ENCODE measurements around the gene DNAH10. TPM values are rescaled to one million over a fixed set of nuclear protein-coding genes. Genes with fewer than 3 reads are reported as not detected.
A peak's percentile ranks its signal among the peaks of the same experiment; 100 is the strongest.

DNAH10 gene
- total RNA-seq, 1 experiment from 2014 or later = 0.09 TPM

GRCh38 chr12:123938679-123939480, 176.8 kb downstream of the DNAH10 start:
- Mint-ChIP-seq H3K9me3 (peaks cover 6% of the 10 kb centered on the region; the same call in 1 of the 2 replicates), H3K27me3 (ENCODE audit: low read depth) (peaks cover 4% of the 10 kb centered on the region), H3K27ac (no peak overlapping the region), H3K36me3 (peaks cover 3% of the 10 kb centered on the region; the same call in 1 of the 2 replicates), H3K4me3 (no peak overlapping the region), H3K4me1 (no peaks in the 10 kb centered on the region)
- CTCF ChIA-PET = interaction anchor here (0.6 to 2.4 kb wide), 38 partner anchors 9 to 451 kb away, joined by 3 to 36 read pairs (median 4); partner anchors contain the start of genes CCDC92 and ZNF664
- ATAC-seq (peak; percentile 95), DNase-seq (ENCODE audit: low spot score) (peak; percentile 69)
- TF ChIP-seq CTCF (IDR thresholded peaks at IDR 0.05) (peak; percentile 50), CDX4 (CRISPR knock-in tag; IDR thresholded peaks at IDR 0.05; ENCODE audit: borderline replicate concordance) (no peak)
- POLR2A ChIA-PET = interaction anchor here (0.6 kb wide), 1 partner anchor 955 kb away, joined by 3 read pairs; no protein-coding TSS in a partner anchor

- Mint-ChIP-seq H3K36me3 (peaks cover 3% of the 10 kb centered on the region; the same call in 1 of the 2 replicates), H3K27ac (no peak overlapping the region), H3K4me1 (no peaks in the 10 kb centered on the region), H3K27me3 (ENCODE audit: low read depth) (peaks cover 12% of the 10 kb centered on the region), H3K9me3 (peaks cover 6% of the 10 kb centered on the region; the same call in 1 of the 2 replicates), H3K4me3 (no peak overlapping the region)
- no peak for ATAC-seq
- ChIA-PET CTCF (interaction anchor here (0.9 to 2.4 kb wide), 19 partner anchors 8 to 237 kb away, joined by 3 to 36 read pairs (median 4); partner anchors contain the start of genes CCDC92 and ZNF664), POLR2A (no interaction called here)
- no peak for DNase-seq (ENCODE audit: low spot score)
- TF ChIP-seq NR1H2 (CRISPR knock-in tag; IDR thresholded peaks at IDR 0.05) (no peak), ZNF281 (CRISPR knock-in tag; IDR thresholded peaks at IDR 0.05) (no peak), NFATC4 (CRISPR knock-in tag; IDR thresholded peaks at IDR 0.05) (no peak), CREM (CRISPR knock-in tag; IDR thresholded peaks at IDR 0.05) (no peak), AFF4 (CRISPR knock-in tag; IDR thresholded peaks at IDR 0.05; ENCODE audit: borderline replicate concordance) (no peak), PREB (CRISPR knock-in tag; IDR thresholded peaks at IDR 0.05; ENCODE audit: borderline replicate concordance) (no peak), USF1 (CRISPR knock-in tag; IDR thresholded peaks at IDR 0.05) (no peak), KAT7 (CRISPR knock-in tag; IDR thresholded peaks at IDR 0.05; ENCODE audit: borderline replicate concordance) (no peak), PRRX2 (CRISPR knock-in tag; IDR thresholded peaks at IDR 0.05) (no peak), SMAD3 (CRISPR knock-in tag; IDR thresholded peaks at IDR 0.05; ENCODE audit: borderline replicate concordance) (no peak), PRDM15 (CRISPR knock-in tag; IDR thresholded peaks at IDR 0.05) (no peak), JAZF1 (CRISPR knock-in tag; IDR thresholded peaks at IDR 0.05) (no peak), ZNF232 (CRISPR knock-in tag; IDR thresholded peaks at IDR 0.05) (no peak), NR2C2 (CRISPR knock-in tag; IDR thresholded peaks at IDR 0.05) (no peak)
These were observed 177.9 kb downstream of the DNAH10 start for GRCh38 chr12:123939716-123940626.
